ENCODE data around the gene TPSG1. TPM values are rescaled to one million over a fixed set of nuclear protein-coding genes. Genes with fewer than 3 reads are reported as not detected.

TPSG1 gene
- total and polyA plus RNA-seq, 10 of the 15 experiments (the other 5 are each of a cell fraction or from before 2014, with no cell fraction given): not detected

DNA sequence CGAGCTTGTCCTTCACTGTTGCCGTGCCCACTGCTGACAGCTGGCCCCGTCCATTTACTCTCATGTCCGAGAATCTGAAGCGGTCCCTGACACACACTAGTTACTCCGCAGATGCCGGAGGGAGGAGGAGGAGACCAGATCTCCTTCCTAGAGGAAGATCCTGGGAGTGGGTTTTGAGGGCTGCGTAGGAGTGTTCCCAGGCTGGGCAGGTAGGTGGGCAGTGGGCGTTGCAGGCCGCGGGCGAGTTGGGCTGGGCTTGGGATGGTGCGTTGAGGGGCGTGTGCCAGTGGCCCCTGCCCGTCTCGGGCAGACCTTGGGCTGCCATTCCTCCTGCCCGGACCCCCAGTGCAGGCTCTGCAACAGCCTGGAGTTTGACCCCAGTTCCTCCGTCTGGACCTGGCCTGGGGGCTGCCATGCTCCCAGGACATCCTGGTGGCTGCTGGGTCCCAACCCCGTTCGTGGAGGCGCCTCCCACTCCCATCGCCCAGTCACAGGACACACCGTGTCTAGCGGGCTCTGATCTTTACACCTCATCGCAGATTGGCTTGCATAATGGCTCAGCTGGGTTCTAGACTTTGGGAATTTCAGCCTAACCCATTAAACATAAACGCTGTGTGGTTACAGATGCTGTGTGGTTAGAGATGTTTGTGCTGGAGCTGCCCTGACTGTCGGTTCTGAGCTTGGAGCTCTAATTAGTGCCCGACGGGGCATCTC, 49.3 kb downstream of the TPSG1 start (continued):
- TF ChIP-seq, protein P1, sequence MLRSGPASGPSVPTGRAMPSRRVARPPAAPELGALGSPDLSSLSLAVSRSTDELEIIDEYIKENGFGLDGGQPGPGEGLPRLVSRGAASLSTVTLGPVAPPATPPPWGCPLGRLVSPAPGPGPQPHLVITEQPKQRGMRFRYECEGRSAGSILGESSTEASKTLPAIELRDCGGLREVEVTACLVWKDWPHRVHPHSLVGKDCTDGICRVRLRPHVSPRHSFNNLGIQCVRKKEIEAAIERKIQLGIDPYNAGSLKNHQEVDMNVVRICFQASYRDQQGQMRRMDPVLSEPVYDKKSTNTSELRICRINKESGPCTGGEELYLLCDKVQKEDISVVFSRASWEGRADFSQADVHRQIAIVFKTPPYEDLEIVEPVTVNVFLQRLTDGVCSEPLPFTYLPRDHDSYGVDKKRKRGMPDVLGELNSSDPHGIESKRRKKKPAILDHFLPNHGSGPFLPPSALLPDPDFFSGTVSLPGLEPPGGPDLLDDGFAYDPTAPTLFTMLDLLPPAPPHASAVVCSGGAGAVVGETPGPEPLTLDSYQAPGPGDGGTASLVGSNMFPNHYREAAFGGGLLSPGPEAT (IDR thresholded peaks at IDR 0.05; ENCODE audit: low read depth): no peak
- TF ChIP-seq MXI1 (IDR thresholded peaks at IDR 0.05; ENCODE audit: low read depth, low read length) (no peak), WRNIP1 (IDR thresholded peaks at IDR 0.05; ENCODE audit: borderline replicate concordance, low read depth, low read length) (no peak), ATF7 (IDR thresholded peaks at IDR 0.05; ENCODE audit: low read depth) (no peak), MEF2B (IDR thresholded peaks at IDR 0.05; ENCODE audit: partially characterized antibody, poor library complexity, severe bottlenecking) (no peak)

- Histone ChIP-seq H3K4me1 (ENCODE audit: control insufficient read depth, insufficient read depth, low read length) (no peaks in the 10 kb centered on the region), H2AFZ (ENCODE audit: control insufficient read depth, low read depth, low read length) (no peak overlapping the region), H3K36me3 (ENCODE audit: control insufficient read depth in 2 of 2, insufficient read depth in 2 of 2, low read length in 1 of 2) (no peaks in the 10 kb centered on the region), H3K9ac (ENCODE audit: control insufficient read depth, insufficient read depth, low read length) (no peak overlapping the region), H3K79me2 (ENCODE audit: control insufficient read depth, insufficient read depth, low read length) (no peaks in the 10 kb centered on the region), H3K27me3 (replicated peaks in 1 of 2; ENCODE audit: control insufficient read depth in 2 of 2, insufficient read depth in 2 of 2, low read length in 1 of 2) (no peaks in the 10 kb centered on the region), H4K20me1 (ENCODE audit: control insufficient read depth, insufficient read depth) (no peaks in the 10 kb centered on the region), H3K4me3 (no peak overlapping the region), H3K9me3 (replicated peaks; ENCODE audit: control insufficient read depth, insufficient read depth, low read length) (no peaks in the 10 kb centered on the region), H3K27ac (ENCODE audit: control insufficient read depth, insufficient read depth) (no peak overlapping the region), H3K4me2 (ENCODE audit: control insufficient read depth, insufficient read depth) (no peak overlapping the region)
- TF ChIP-seq USF1 (IDR thresholded peaks at IDR 0.05; ENCODE audit: borderline replicate concordance, extremely low read length, insufficient read depth, low read depth, low read length): peak; percentile 58
- TF ChIP-seq DPF2 (IDR thresholded peaks at IDR 0.05): peak; percentile 68; the same call in 1 of the 2 replicates
- TF ChIP-seq SIN3A (IDR thresholded peaks at IDR 0.05; ENCODE audit: low read depth, low read length): no peak
- no peak for TF ChIP-seq SRF (IDR thresholded peaks at IDR 0.05; ENCODE audit: low read depth in 2 of 2, low read length in 2 of 2)
- TF ChIP-seq BMI1 (IDR thresholded peaks at IDR 0.05; ENCODE audit: borderline replicate concordance): peak; percentile 24; the same call in 1 of the 2 replicates
- TF ChIP-seq GATAD2B (conservative IDR thresholded peaks at IDR 0.05; ENCODE audit: low read depth): no peak
- WGBS (ENCODE audit: insufficient coverage, insufficient replicate concordance, low lambda C conversion rate, missing lambda C conversion rate): 62% methylated on average over 31 of the region's 38 CpGs
- intact Hi-C loops (cut with micrococcal nuclease; ENCODE audit: unreplicated experiment) (no loop called here), in situ Hi-C loops (cut with MboI) (no loop called here)
- SMC1A ChIA-PET (ENCODE audit: uncharacterized antibody, unreplicated experiment): no interaction called here
- FAIRE-seq (no peak), ATAC-seq (no peak), DNase-seq (ENCODE audit: low read depth, low spot score) (no peak)
- RAD21 ChIA-PET (ENCODE audit: unreplicated experiment): no interaction called here
- POLR2A ChIA-PET: no interaction called here
- BruUV-seq (replicated peaks): no TSS peak
- CTCF ChIA-PET: no interaction called here
These were observed 50.4 kb downstream of the TPSG1 start for GRCh38 chr16:1174477-1175357.

Data from GM12878 (cell line).